ENCODE results near the gene ZBTB8B. TPM values are rescaled to one million over a fixed set of nuclear protein-coding genes. Genes with fewer than 3 reads are reported as not detected.
"Not testable (repeated sequence)": the region's sequence is repeated elsewhere in the genome, so short reads cannot be mapped to it uniquely, and the experiment has no call there.

ZBTB8B gene
- polyA plus RNA-seq, 1 experiment = not detected

DNA sequence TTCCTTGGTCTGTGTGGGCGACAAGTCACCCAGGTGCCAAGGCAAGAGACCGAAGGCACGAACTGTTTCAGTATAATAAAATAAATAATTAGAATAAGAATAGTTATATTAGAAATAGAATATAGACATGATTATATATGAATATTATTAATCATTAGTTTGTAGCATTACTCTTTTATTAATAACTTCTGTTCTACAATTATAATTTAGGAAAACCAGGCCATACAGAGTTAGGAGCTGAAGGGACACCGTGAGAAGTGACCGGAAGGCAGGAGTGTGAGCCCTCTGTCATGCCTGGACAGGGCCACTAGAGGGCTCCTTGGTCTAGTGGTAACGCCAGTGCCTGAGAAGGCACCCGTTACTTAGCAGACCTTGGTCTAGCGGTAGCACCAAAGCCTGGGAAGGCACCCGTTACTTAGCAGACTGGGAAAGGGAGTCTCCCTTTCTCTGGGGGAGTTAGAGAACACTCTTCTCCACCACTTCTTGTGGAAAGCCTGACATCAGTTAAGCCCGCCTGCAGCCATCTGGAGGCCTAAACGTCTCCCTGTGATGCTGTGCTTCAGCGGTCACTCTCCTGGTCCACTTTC, 16.6 kb upstream of the ZBTB8B start:
- Histone ChIP-seq H3K9me3 (ENCODE audit: control insufficient read depth, insufficient read depth, low read length) (peaks cover 18% of the 10 kb centered on the region), H3K4me3 (ENCODE audit: low read depth, low read length) (peak overlapping the region; percentile 40)
- TF ChIP-seq, protein P1, sequence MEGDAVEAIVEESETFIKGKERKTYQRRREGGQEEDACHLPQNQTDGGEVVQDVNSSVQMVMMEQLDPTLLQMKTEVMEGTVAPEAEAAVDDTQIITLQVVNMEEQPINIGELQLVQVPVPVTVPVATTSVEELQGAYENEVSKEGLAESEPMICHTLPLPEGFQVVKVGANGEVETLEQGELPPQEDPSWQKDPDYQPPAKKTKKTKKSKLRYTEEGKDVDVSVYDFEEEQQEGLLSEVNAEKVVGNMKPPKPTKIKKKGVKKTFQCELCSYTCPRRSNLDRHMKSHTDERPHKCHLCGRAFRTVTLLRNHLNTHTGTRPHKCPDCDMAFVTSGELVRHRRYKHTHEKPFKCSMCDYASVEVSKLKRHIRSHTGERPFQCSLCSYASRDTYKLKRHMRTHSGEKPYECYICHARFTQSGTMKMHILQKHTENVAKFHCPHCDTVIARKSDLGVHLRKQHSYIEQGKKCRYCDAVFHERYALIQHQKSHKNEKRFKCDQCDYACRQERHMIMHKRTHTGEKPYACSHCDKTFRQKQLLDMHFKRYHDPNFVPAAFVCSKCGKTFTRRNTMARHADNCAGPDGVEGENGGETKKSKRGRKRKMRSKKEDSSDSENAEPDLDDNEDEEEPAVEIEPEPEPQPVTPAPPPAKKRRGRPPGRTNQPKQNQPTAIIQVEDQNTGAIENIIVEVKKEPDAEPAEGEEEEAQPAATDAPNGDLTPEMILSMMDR (IDR thresholded peaks at IDR 0.05; ENCODE audit: low read depth, low read length) = peak; percentile 79
- DNase-seq (ENCODE audit: low read depth, low spot score) = peak; percentile 24
- POLR2A ChIA-PET; H3K27me3 ChIP-seq (ENCODE audit: control insufficient read depth, insufficient read depth, low read length); H3K27ac ChIP-seq (ENCODE audit: low read depth, low read length): not testable (repeated sequence)
- CTCF ChIA-PET = interaction anchor here (0.6 to 1.8 kb wide), 7 partner anchors 19 to 424 kb away, joined by 3 to 14 read pairs (median 4); no protein-coding TSS in a partner anchor

- Histone ChIP-seq H3K9me3 (ENCODE audit: control insufficient read depth, insufficient read depth, low read length) (peaks cover 18% of the 10 kb centered on the region), H3K27me3 (ENCODE audit: control insufficient read depth, insufficient read depth, low read length) (no peaks in the 10 kb centered on the region), H3K4me3 (ENCODE audit: low read depth, low read length) (no peak overlapping the region), H3K27ac (ENCODE audit: low read depth, low read length) (no peak overlapping the region)
- no peak for DNase-seq (ENCODE audit: low read depth, low spot score)
- ChIA-PET POLR2A (no interaction called here), CTCF (interaction anchor here (0.6 to 1.8 kb wide), 7 partner anchors 20 to 423 kb away, joined by 3 to 14 read pairs (median 3); no protein-coding TSS in a partner anchor)
- TF ChIP-seq, protein P1 (IDR thresholded peaks at IDR 0.05; ENCODE audit: low read depth, low read length) = 0 out of 2 replicates have a peak, but pooled peaks have one; percentile 15
Observed at GRCh38 chr1:32448773-32449456, 16.0 kb upstream of the ZBTB8B start.

GRCh38 chr1:32449457-32449831, 15.4 kb upstream of the ZBTB8B start:
- H3K4me3 ChIP-seq (ENCODE audit: low read depth, low read length); DNase-seq (ENCODE audit: low read depth, low spot score); POLR2A ChIA-PET; H3K27me3 ChIP-seq (ENCODE audit: control insufficient read depth, insufficient read depth, low read length); H3K27ac ChIP-seq (ENCODE audit: low read depth, low read length): not testable (repeated sequence)
- CTCF ChIA-PET = interaction anchor here (1.0 to 1.8 kb wide), 3 partner anchors 24 to 171 kb away, joined by 3 to 14 read pairs (median 11); no protein-coding TSS in a partner anchor
- H3K9me3 ChIP-seq (ENCODE audit: control insufficient read depth, insufficient read depth, low read length) = peaks cover 18% of the 10 kb centered on the region

- DNase-seq (ENCODE audit: low read depth, low spot score) = no peak
- peaks cover 14% of the 10 kb centered on the region for H3K9me3 ChIP-seq (ENCODE audit: control insufficient read depth, insufficient read depth, low read length)
- ChIA-PET POLR2A (no interaction called here), CTCF (no interaction called here)
- H3K4me3 ChIP-seq (ENCODE audit: low read depth, low read length) = no peak overlapping the region
- TF ChIP-seq, protein P1 (IDR thresholded peaks at IDR 0.05; ENCODE audit: low read depth, low read length) = no peak
- no peaks in the 10 kb centered on the region for H3K27me3 ChIP-seq (ENCODE audit: control insufficient read depth, insufficient read depth, low read length)
- H3K27ac ChIP-seq (ENCODE audit: low read depth, low read length) = no peak overlapping the region
Observed at GRCh38 chr1:32454726-32455125, 10.1 kb upstream of the ZBTB8B start.

GRCh38 chr1:32455958-32456357, 8.9 kb upstream of the ZBTB8B start:
- TF ChIP-seq, protein P1 (IDR thresholded peaks at IDR 0.05; ENCODE audit: low read depth, low read length) = no peak
- ChIA-PET CTCF (no interaction called here), POLR2A (no interaction called here)
- Histone ChIP-seq H3K27me3 (ENCODE audit: control insufficient read depth, insufficient read depth, low read length) (no peaks in the 10 kb centered on the region), H3K27ac (ENCODE audit: low read depth, low read length) (no peak overlapping the region), H3K9me3 (ENCODE audit: control insufficient read depth, insufficient read depth, low read length) (peaks cover 9% of the 10 kb centered on the region), H3K4me3 (ENCODE audit: low read depth, low read length) (no peak overlapping the region)
- no peak for DNase-seq (ENCODE audit: low read depth, low spot score)

- H3K4me3 ChIP-seq (ENCODE audit: low read depth, low read length); H3K9me3 ChIP-seq (ENCODE audit: control insufficient read depth, insufficient read depth, low read length); CTCF ChIA-PET; H3K27ac ChIP-seq (ENCODE audit: low read depth, low read length); POLR2A ChIA-PET; DNase-seq (ENCODE audit: low read depth, low spot score): not testable (repeated sequence)
- H3K27me3 ChIP-seq (ENCODE audit: control insufficient read depth, insufficient read depth, low read length) = peaks cover 14% of the 10 kb centered on the region
Observed at GRCh38 chr1:32458798-32459197, 6.1 kb upstream of the ZBTB8B start.

DNA sequence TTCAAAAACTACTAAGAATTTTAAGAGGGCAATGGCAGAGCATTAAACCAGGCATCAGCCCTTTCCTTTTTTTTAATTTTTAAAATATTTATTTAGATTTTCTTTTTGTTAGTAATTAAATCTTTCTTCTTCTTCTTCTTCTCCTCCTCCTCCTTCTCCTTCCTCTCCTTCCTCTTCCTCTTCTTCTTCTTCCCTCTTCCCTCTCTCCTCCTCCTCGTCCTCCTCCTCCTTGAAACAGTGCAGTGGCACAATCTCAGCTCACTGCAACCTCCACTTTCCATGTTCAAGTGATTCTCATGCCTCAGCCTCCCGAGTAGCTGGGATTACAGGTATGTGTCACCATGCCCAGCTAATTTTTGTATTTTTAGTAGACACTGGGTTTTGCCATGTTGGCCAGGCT, 1.9 kb upstream of the ZBTB8B start:
- POLR2A ChIA-PET; DNase-seq (ENCODE audit: low read depth, low spot score); H3K4me3 ChIP-seq (ENCODE audit: low read depth, low read length); H3K27ac ChIP-seq (ENCODE audit: low read depth, low read length); H3K9me3 ChIP-seq (ENCODE audit: control insufficient read depth, insufficient read depth, low read length): not testable (repeated sequence)
- peaks cover 48% of the 10 kb centered on the region for H3K27me3 ChIP-seq (ENCODE audit: control insufficient read depth, insufficient read depth, low read length)
- CTCF ChIA-PET = interaction anchor here (0.6 kb wide), 1 partner anchor 58 kb away, joined by 3 read pairs; no protein-coding TSS in a partner anchor

Measured in AG04450 (cell line).